LNCAP (cell line): Measurements from ENCODE around the gene SEPTIN1.

Experiments used
- TF ChIP-seq, protein P1 (sequence below): fragments of 450-650 bp; IDR thresholded peaks from 2 replicates; pipeline ENCODE4 v1.5.1; 2017; ENCODE audit warnings: mild to moderate bottlenecking

SEPTIN1 gene

DNA sequence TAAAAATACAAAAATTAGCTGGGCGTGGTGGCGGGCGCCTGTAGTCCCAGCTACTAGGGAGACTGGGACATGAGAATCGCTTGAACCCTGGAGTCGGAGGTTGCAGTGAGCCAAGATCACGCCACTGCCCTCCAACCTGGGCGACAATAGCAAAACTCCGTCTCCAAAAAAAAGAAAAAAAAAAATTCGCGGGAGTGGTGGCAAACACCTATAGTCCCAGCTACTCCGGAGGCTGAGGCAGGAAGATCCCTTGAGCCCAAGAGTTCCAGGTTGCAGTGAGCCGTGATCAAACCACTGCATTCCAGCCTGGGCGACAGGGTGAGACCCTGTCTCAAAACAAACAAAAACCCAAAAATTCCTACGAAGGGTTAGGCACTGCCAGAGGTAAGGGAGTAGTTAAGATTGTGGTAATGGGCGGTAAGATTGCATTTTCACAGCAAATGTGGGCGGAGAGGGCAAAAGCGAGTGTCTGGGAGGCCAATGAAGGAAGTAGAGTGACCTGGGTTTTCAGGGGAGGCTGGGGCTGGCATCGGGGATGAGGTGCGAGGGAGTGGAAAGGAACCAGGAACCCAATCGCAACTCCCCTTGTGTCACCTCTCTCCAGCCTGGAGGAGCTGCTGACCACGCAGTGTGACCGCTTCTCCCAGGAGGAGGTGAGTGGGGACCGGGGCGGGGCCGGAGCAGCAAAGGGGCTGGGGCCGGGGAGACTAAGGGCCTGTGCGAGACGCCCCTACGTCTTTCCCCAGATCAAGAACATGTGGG lies 5.1 kb downstream of the SEPTIN1 start:
- TF ChIP-seq, protein P1, sequence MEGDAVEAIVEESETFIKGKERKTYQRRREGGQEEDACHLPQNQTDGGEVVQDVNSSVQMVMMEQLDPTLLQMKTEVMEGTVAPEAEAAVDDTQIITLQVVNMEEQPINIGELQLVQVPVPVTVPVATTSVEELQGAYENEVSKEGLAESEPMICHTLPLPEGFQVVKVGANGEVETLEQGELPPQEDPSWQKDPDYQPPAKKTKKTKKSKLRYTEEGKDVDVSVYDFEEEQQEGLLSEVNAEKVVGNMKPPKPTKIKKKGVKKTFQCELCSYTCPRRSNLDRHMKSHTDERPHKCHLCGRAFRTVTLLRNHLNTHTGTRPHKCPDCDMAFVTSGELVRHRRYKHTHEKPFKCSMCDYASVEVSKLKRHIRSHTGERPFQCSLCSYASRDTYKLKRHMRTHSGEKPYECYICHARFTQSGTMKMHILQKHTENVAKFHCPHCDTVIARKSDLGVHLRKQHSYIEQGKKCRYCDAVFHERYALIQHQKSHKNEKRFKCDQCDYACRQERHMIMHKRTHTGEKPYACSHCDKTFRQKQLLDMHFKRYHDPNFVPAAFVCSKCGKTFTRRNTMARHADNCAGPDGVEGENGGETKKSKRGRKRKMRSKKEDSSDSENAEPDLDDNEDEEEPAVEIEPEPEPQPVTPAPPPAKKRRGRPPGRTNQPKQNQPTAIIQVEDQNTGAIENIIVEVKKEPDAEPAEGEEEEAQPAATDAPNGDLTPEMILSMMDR: no peak

DNA sequence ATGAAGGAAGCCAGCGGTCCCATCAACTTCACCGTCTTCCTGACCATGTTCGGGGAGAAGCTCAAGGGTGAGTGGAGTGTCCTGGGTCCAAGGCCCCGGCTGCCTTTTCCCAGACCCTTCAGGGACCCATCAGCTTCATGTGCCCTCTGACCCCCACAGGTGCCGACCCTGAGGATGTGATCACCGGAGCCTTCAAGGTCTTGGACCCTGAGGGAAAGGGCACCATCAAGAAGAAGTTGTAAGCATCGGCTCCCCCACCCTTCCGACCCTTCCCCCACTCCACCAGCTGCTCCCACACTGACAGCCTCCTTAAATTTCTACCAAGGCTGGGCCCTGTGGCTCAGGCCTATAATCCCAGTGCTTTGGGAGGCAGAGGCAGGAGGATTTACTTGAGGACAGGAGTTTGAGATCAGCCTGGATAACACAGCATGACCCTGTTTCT lies 5.9 kb downstream of the SEPTIN1 start:
- TF ChIP-seq, protein P1: no peak

DNA sequence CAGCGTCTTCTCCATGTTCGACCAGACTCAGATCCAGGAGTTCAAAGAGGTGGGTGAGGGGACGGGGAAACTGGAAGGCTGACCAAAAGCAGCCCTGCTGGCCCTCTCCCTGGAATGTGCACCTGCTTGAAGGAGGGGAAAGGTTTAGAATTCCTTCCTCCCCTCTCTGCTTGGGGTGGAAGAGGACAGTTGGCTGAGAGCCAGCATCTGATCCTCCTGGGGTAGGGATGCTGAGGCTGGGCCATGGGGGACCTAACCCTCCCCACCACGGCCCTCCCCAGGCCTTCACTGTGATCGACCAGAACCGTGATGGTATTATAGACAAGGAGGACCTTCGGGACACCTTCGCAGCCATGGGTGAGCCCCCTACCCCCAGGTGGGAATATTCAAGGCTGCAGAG lies 6.5 kb downstream of the SEPTIN1 start:
- TF ChIP-seq, protein P1: no peak

DNA sequence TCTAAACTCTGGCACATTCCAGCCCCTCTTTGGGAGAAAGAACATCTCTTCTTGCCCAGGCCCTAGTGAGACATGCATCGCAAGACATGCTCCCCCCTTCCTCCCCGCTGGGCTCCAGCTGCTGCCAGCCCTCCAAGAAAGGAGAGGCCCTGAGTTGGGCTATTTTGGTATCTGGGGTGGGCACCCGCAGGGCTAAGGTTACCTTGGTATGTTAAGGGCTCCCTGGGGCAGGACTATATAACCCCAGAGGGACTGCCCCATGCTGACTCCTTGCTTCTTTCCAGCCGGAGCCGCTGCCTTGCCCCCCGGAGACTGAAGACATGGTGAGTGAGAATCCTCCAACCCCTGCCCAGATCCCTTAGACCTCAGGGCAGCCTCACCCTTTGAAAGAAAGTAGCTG lies 7.8 kb downstream of the SEPTIN1 start, which contains the start of gene MYL11:
MYL11 (plus strand) TSS at position 265 of the 400 bp plus-strand sequence; CDS start at position 321, 56 bp downstream.
- TF ChIP-seq, protein P1: no peak

DNA sequence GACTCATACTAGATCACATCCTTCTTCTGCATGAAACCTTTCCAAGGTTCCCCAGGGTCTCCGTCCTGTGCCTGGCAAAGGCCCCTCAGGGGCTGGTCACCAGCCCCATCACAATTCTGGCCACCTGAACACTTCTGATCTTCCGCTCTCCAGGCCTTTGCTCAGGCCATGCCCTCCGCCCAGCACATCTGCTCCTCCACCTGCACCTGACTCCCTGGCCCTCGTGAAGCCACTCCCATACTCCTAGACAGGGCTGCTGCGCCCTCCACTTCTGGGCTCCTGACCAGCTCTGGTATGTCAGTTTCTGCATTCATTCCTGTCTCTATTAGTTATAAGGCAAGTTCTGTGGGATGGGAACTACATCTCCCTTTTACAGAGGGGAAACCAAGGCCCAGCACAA lies 9.6 kb downstream of the SEPTIN1 start:
- TF ChIP-seq, protein P1: no peak

DNA sequence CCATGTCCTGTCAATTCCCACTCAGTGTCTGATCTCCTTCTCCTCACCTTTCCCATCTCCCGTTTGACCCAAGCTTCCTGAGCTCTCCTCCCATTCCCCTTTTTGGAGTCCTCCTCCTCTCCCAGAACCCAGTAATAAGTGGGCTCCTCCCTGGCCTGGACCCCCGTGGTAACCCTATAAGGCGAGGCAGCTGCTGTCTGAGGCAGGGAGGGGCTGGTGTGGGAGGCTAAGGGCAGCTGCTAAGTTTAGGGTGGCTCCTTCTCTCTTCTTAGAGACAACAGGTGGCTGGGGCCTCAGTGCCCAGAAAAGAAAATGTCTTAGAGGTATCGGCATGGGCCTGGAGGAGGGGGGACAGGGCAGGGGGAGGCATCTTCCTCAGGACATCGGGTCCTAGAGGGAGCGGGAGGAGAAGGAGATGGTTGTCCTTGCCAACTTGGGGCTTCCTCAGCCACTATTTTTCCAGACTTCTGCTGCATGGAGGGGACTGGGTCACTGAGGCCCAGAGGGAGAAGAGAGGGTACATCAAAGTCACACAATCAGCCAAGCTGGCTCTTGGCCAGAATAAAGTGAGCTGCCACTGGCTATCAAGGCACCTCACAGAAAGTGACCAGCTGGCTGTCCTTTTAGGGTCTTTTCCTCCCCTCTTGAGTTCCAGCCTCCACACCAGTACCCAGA lies 10.2 kb downstream of the SEPTIN1 start:
- TF ChIP-seq, protein P1: no peak

DNA sequence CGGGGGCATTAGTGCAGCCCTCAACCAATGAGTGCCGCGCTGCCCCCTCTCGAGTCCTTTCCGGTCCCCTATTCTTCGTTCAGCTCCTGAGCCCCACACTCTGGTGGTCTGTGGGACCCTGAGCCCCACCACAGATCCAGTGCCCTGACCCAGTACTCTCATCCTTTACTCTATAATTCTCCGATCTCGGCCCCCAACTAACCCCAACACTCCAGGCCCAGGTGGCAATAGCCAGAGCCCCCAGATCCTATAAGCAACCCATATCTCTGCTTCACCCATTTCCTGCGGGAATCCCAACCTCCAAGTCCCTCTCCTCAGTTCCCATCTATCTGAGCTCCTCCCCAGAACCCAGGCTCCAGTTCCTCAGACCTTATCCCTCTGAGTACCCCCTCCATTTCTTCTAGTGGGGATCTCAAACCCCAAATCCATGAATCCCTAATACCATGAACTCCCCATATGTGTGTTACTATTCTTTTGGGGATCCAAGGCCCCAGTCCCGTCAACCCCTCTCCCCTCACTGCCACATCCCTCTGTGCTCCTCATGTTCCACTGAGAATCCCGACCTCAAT lies 11.0 kb downstream of the SEPTIN1 start:
- TF ChIP-seq, protein P1: no peak
